ENCODE results near the gene SYAP1. TPM values are rescaled to one million over a fixed set of nuclear protein-coding genes. Genes with fewer than 3 reads are reported as not detected.

The SYAP1 gene
- total RNA-seq, 4 donors from 2014 or later, result 10.6 to 26.4 (median 16.9) TPM

DNA sequence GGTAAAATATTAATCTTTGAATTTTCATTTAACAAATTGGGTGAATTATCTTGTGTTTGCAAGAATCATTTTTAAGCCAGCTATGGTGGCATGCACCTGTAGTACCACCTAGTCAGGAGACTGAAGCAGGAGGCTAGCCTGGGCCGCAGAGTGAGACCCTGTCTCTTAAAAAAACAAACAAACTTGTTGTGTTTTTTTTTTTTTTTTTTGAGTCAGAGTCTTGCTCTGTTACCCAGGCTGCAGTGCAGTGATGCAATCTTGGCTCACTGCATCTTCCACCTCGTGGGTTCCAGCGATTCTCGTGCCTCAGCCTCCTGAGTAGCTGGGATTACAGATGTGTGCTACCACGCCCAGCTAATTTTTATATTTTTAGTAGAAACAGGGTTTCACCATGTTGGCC is 69.1 kb downstream of the SYAP1 start:
- ATAC-seq, result no peak
- no peak overlapping the region for H3K4me3 ChIP-seq
- DNase-seq, result peak; percentile 17 to 37
- intact Hi-C loops (cut with DNase I; ENCODE audit: low total_unique reads), result loop anchor here (5.0 kb wide), 2 partner anchors 49 to 931 kb away; no protein-coding TSS in a partner anchor
- TF ChIP-seq, protein P1, sequence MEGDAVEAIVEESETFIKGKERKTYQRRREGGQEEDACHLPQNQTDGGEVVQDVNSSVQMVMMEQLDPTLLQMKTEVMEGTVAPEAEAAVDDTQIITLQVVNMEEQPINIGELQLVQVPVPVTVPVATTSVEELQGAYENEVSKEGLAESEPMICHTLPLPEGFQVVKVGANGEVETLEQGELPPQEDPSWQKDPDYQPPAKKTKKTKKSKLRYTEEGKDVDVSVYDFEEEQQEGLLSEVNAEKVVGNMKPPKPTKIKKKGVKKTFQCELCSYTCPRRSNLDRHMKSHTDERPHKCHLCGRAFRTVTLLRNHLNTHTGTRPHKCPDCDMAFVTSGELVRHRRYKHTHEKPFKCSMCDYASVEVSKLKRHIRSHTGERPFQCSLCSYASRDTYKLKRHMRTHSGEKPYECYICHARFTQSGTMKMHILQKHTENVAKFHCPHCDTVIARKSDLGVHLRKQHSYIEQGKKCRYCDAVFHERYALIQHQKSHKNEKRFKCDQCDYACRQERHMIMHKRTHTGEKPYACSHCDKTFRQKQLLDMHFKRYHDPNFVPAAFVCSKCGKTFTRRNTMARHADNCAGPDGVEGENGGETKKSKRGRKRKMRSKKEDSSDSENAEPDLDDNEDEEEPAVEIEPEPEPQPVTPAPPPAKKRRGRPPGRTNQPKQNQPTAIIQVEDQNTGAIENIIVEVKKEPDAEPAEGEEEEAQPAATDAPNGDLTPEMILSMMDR (IDR thresholded peaks at IDR 0.05 in 4 of 5, conservative IDR thresholded peaks at IDR 0.05 in 1 of 5), result no peak
- TF ChIP-seq POLR2A (IDR thresholded peaks at IDR 0.05), result no peak
- peaks cover 3 to 7% of the 10 kb centered on the region in 2 donors for H3K4me1 ChIP-seq
- no peaks in the 10 kb centered on the region for H3K27me3 ChIP-seq
- H3K36me3 ChIP-seq, result no peaks in the 10 kb centered on the region
- H3K27ac ChIP-seq, result peak overlapping the region; percentile 15 to 93 (median 92)
- H3K9me3 ChIP-seq, result no peaks in the 10 kb centered on the region
- in situ Hi-C loops (cut with MboI; ENCODE audit: low sequenced_read_pairs in 4 of 4), result loop anchor here in 1 of 4 donors (10.0 kb wide), 1 partner anchor 64 kb away; no protein-coding TSS in a partner anchor

DNA sequence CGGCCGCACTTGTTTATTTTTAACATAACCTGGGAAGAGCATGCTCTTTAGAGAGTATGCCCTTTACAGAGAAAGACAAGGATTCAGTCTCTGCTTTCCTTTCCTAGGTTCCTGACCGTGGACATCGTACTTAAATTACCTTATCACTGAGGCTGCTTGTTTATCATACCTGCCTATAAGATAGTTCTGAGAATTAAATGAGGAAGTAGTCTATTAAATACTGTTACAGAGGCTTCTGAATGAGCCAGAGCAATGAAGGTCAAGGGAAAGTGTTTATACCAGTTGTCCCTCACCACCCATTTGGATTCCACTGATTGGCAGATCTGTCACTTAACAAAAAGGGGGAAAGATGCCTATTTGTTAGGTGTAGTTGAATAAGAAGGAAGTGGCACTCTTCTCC is 76.9 kb downstream of the SYAP1 start:
- in situ Hi-C loops (cut with MboI; ENCODE audit: low sequenced_read_pairs in 4 of 4) (no loop called here), intact Hi-C loops (cut with DNase I; ENCODE audit: low total_unique reads) (no loop called here)
- no peaks in the 10 kb centered on the region for H3K4me1 ChIP-seq
- ATAC-seq, result no peak
- H3K9me3 ChIP-seq, result no peaks in the 10 kb centered on the region
- no peak for TF ChIP-seq POLR2A (IDR thresholded peaks at IDR 0.05)
- TF ChIP-seq, protein P1 (IDR thresholded peaks at IDR 0.05 in 4 of 5, conservative IDR thresholded peaks at IDR 0.05 in 1 of 5), result no peak
- no peaks in the 10 kb centered on the region for H3K27me3 ChIP-seq
- no peak overlapping the region for H3K4me3 ChIP-seq
- peak overlapping the region in 1 of 4 donors; percentile 48 for H3K27ac ChIP-seq
- no peak for DNase-seq
- H3K36me3 ChIP-seq, result peaks cover 0 to 13% of the 10 kb centered on the region in 2 donors

DNA sequence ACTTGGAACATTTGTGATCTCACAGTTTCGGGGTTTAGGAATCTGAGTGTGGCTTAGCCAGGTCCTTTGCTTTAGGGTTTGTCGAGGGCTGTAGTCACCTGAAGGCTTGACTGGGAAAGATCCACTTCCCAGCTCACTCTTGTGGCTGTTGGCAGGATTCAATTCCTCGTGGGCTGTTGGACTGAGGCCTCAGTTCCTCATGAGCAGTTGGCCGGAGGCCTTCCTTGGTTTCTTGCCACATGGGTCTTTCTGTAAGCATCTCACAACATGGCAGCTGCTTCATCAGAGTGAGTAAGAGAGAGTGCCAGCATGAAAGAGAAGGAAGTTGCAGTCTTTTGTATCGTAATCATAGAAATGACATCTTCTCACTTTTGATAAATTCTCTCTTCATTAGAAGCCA is 77.9 kb downstream of the SYAP1 start:
- H3K9me3 ChIP-seq, result no peaks in the 10 kb centered on the region
- H3K4me3 ChIP-seq, result no peak overlapping the region
- H3K4me1 ChIP-seq, result no peaks in the 10 kb centered on the region
- in situ Hi-C loops (cut with MboI; ENCODE audit: low sequenced_read_pairs in 4 of 4) (no loop called here), intact Hi-C loops (cut with DNase I; ENCODE audit: low total_unique reads) (no loop called here)
- H3K27ac ChIP-seq, result peak overlapping the region in 1 of 4 donors; percentile 53
- DNase-seq (peak in 1 of 2 donors; percentile 41), ATAC-seq (peak in 1 of 2 donors; percentile 66)
- no peak for TF ChIP-seq POLR2A (IDR thresholded peaks at IDR 0.05)
- TF ChIP-seq, protein P1 (IDR thresholded peaks at IDR 0.05 in 4 of 5, conservative IDR thresholded peaks at IDR 0.05 in 1 of 5), result no peak
- peaks cover 0 to 13% of the 10 kb centered on the region in 2 donors for H3K36me3 ChIP-seq
- no peaks in the 10 kb centered on the region for H3K27me3 ChIP-seq

DNA sequence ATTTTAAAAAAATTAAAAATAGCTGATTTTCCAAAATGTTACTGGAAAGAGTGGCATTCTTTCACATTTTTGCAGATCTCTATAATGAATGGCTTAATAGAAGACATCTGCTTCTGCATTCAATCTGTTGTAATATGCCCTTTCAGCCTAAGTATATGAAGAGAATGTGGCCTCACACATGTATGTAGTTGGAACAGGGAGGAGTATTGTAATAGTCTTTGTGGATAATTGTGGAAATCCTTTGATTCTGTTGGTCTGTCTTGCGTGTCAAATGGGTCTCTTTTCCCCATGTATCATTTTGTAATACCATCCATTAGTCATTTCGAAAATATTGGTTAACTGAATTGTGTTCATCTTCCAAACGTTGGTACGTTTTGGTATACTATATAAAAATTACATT is 78.4 kb downstream of the SYAP1 start:
- Histone ChIP-seq H3K9me3 (no peaks in the 10 kb centered on the region), H3K27ac (peak overlapping the region in 1 of 4 donors; percentile 53), H3K27me3 (no peaks in the 10 kb centered on the region), H3K4me1 (no peaks in the 10 kb centered on the region), H3K4me3 (no peak overlapping the region), H3K36me3 (peaks cover 0 to 13% of the 10 kb centered on the region in 2 donors)
- DNase-seq (no peak), ATAC-seq (no peak)
- in situ Hi-C loops (cut with MboI; ENCODE audit: low sequenced_read_pairs in 4 of 4) (no loop called here), intact Hi-C loops (cut with DNase I; ENCODE audit: low total_unique reads) (no loop called here)
- TF ChIP-seq, protein P1 (IDR thresholded peaks at IDR 0.05 in 4 of 5, conservative IDR thresholded peaks at IDR 0.05 in 1 of 5), result no peak
- no peak for TF ChIP-seq POLR2A (IDR thresholded peaks at IDR 0.05)
